DOHH2 (cell line): ENCODE measurements around the gene PCCA.

Source experiments
- H3F3A ChIP-seq: fragments of 200-600 bp; sonication (generic), shearing (Covaris generic); 2 replicates; pipeline ENCODE4 v1.6.0; 2016; ENCODE audit warnings: antibody characterized with exemption, mild to moderate bottlenecking; ENCODE audit not compliant: control insufficient read depth, insufficient read depth
- H3K27ac ChIP-seq: fragments of 200-600 bp; sonication (generic); 2 replicates; pipeline ENCODE4 v1.5.1; 2014; ENCODE audit warnings: low read depth, mild to moderate bottlenecking, low read length, moderate library complexity
- H3K27me3 ChIP-seq: fragments of 200-600 bp; sonication (generic); 2 replicates; pipeline ENCODE4 v1.6.1; 2014; ENCODE audit warnings: mild to moderate bottlenecking, low read length, mixed read lengths; ENCODE audit not compliant: control insufficient read depth
- H3K36me3 ChIP-seq: fragments of 200-600 bp; sonication (generic); 2 replicates; pipeline ENCODE4 v1.6.1; 2014; ENCODE audit warnings: mild to moderate bottlenecking, low read length, moderate library complexity, mixed read lengths; ENCODE audit not compliant: control insufficient read depth
- H3K4me1 ChIP-seq: fragments of 200-600 bp; sonication (generic); 2 replicates; pipeline ENCODE4 v1.6.1; 2014; ENCODE audit warnings: mild to moderate bottlenecking, low read length, mixed read lengths; ENCODE audit not compliant: control insufficient read depth
- H3K4me2 ChIP-seq: fragments of 200-600 bp; sonication (generic); 2 replicates; pipeline ENCODE4 v1.6.0; 2014; ENCODE audit warnings: mild to moderate bottlenecking, low read length, moderate library complexity
- H3K4me3 ChIP-seq: fragments of 200-600 bp; sonication (generic); 2 replicates; pipeline ENCODE4 v1.5.1; 2014; ENCODE audit warnings: mild to moderate bottlenecking, low read length, mixed read lengths
- H3K79me2 ChIP-seq: fragments of 200-600 bp; sonication (generic); 2 replicates; pipeline ENCODE4 v1.6.1; 2014; ENCODE audit warnings: mild to moderate bottlenecking, low read length, mixed read lengths; ENCODE audit not compliant: control insufficient read depth
- H3K9me2 ChIP-seq: fragments of 200-600 bp; sonication (generic); replicated peaks from 2 replicates; pipeline ENCODE4 v1.6.1; 2014; ENCODE audit warnings: mild to moderate bottlenecking, low read length, mixed read lengths; ENCODE audit not compliant: control insufficient read depth
- H3K9me3 ChIP-seq: fragments of 200-600 bp; sonication (generic); 2 replicates; pipeline ENCODE4 v1.6.1; 2014; ENCODE audit warnings: antibody characterized with exemption, low read length, mixed read lengths; ENCODE audit not compliant: control insufficient read depth, insufficient read depth
- H4K20me1 ChIP-seq: fragments of 200-600 bp; sonication (generic); 2 replicates; pipeline ENCODE4 v1.6.0; 2014; ENCODE audit warnings: low read depth, mild to moderate bottlenecking, antibody characterized with exemption, low read length, moderate library complexity; ENCODE audit not compliant: control insufficient read depth, insufficient read depth
- EZH2phosphoT487 ChIP-seq: fragments of 200-600 bp; sonication (generic); IDR thresholded peaks from 2 replicates; pipeline ENCODE4 v1.6.1; 2017; ENCODE audit warnings: borderline replicate concordance, mild to moderate bottlenecking, antibody characterized with exemption, low read length, moderate library complexity, mixed read lengths
- TF ChIP-seq, protein P1 (sequence below): fragments of 200-600 bp; sonication (generic); IDR thresholded peaks from one replicate; pipeline ENCODE4 v1.5.1; 2014; ENCODE audit warnings: antibody characterized with exemption, mild to moderate bottlenecking, low read depth, low read length; ENCODE audit not compliant: poor library complexity, severe bottlenecking

The PCCA gene

DNA sequence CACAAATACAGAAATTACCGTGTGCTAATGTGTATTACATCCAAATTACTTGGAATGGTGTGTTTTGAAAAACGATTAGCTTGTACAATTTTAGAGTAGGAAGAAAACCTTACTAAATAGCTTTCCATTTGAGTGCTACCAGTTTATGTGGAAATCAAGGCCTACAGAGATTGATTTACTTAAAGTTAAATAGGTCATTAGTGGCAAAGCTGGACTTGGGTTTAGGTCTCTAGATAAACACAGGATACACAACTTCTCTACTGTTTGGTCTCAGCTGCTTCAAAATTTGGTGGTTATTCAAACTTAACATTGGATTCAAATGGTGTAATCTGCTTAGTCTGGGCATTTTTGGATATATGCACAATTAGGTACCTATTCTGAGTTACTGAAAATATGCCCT lies 21.4 kb downstream of the PCCA start:
- Histone ChIP-seq H3K4me1 (no peaks in the 10 kb centered on the region), H3K4me3 (no peak overlapping the region), H3K79me2 (no peaks in the 10 kb centered on the region), H3K27ac (no peak overlapping the region), H3K36me3 (no peaks in the 10 kb centered on the region), H3F3A (no peaks in the 10 kb centered on the region), H3K27me3 (no peaks in the 10 kb centered on the region), H3K9me3 (no peaks in the 10 kb centered on the region), H3K9me2 (no peaks in the 10 kb centered on the region), H3K4me2 (no peak overlapping the region), H4K20me1 (no peaks in the 10 kb centered on the region)
- TF ChIP-seq, protein P1, sequence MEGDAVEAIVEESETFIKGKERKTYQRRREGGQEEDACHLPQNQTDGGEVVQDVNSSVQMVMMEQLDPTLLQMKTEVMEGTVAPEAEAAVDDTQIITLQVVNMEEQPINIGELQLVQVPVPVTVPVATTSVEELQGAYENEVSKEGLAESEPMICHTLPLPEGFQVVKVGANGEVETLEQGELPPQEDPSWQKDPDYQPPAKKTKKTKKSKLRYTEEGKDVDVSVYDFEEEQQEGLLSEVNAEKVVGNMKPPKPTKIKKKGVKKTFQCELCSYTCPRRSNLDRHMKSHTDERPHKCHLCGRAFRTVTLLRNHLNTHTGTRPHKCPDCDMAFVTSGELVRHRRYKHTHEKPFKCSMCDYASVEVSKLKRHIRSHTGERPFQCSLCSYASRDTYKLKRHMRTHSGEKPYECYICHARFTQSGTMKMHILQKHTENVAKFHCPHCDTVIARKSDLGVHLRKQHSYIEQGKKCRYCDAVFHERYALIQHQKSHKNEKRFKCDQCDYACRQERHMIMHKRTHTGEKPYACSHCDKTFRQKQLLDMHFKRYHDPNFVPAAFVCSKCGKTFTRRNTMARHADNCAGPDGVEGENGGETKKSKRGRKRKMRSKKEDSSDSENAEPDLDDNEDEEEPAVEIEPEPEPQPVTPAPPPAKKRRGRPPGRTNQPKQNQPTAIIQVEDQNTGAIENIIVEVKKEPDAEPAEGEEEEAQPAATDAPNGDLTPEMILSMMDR: no peak
- no peak for TF ChIP-seq EZH2phosphoT487

DNA sequence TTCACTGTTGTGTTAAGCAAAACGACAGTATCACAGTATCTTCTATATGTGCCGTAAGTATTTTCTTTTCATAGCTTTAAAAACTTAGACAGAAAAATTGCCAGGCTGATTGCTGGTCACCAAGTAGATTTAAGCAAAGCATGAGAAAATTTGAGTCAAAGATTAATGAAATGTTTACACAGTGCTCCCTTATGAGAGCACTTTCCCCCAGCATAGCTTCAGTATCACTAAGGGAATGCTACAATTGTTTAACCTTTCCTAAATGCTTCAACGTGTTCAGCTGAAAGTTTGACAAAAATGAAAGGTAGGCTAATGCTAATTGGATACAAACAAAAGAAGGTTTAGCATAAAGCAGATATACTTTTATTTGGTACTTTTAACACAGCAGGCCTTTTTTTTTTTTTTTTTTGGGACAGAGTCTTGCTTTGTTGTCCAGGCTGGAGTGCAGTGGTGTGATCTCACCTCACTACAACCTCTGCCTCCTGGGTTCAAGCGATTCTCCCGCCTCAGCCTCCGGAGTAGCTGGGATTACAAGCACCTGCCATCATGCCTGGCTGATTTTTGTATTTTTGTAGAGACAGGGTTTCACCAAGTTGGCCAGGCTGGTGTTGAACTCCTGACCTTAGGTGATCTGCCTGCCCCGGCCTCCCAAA lies 23.4 kb downstream of the PCCA start:
- H3K36me3 ChIP-seq: no peaks in the 10 kb centered on the region
- H3K4me1 ChIP-seq: no peaks in the 10 kb centered on the region
- no peak overlapping the region for H3K27ac ChIP-seq
- no peaks in the 10 kb centered on the region for H3K9me3 ChIP-seq
- H3K4me3 ChIP-seq: no peak overlapping the region
- H3K9me2 ChIP-seq: no peaks in the 10 kb centered on the region
- no peaks in the 10 kb centered on the region for H4K20me1 ChIP-seq
- H3K79me2 ChIP-seq: no peaks in the 10 kb centered on the region
- H3F3A ChIP-seq: no peaks in the 10 kb centered on the region
- no peak overlapping the region for H3K4me2 ChIP-seq
- TF ChIP-seq, protein P1: no peak
- TF ChIP-seq EZH2phosphoT487: no peak
- no peaks in the 10 kb centered on the region for H3K27me3 ChIP-seq

DNA sequence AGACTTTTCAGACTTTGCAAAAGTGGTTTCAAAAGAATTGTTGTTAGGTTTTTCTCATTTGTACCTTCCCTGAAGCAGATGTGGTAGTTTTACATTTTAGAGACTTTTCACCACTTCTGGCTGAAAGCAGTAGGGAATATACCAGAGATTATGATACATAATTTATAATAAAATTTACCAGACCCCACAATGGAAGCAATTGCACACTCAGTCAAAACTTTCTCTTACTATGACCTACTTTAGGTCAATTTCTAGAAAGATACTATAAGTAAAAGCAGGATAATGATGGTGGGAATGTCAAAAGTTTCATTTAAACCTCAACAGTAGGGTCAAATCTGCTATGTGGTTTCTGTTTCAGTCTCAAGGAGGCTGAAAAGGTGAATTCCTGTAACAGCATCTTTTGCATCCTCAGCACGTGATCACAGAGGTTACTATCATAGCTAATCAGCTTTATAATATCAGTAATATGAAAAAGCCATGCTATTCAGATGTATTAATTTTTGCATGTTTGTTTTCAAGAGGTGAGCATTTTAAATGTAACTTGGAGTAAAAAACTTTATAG lies 26.9 kb downstream of the PCCA start:
- Histone ChIP-seq H3K4me2 (no peak overlapping the region), H3K4me3 (no peak overlapping the region), H3K27me3 (no peaks in the 10 kb centered on the region), H3K4me1 (no peaks in the 10 kb centered on the region), H3K27ac (no peak overlapping the region), H3K9me2 (no peaks in the 10 kb centered on the region), H3F3A (no peaks in the 10 kb centered on the region), H3K9me3 (no peaks in the 10 kb centered on the region), H3K36me3 (no peaks in the 10 kb centered on the region), H4K20me1 (no peaks in the 10 kb centered on the region), H3K79me2 (no peaks in the 10 kb centered on the region)
- TF ChIP-seq, protein P1: no peak
- TF ChIP-seq EZH2phosphoT487: no peak
